ENCODE measurements around the gene USH2A. TPM values are rescaled to one million over a fixed set of nuclear protein-coding genes. Genes with fewer than 3 reads are reported as not detected.

Gene USH2A
- total RNA-seq, 1 experiment from 2014 or later, result not detected

- TF ChIP-seq RAD21 (IDR thresholded peaks at IDR 0.05; ENCODE audit: low read depth) (no peak), ELF1 (IDR thresholded peaks at IDR 0.05; ENCODE audit: borderline replicate concordance, low read depth) (no peak), ZFX (IDR thresholded peaks at IDR 0.05) (no peak)
Observed at GRCh38 chr1:215963621-215964020, 459.6 kb downstream of the USH2A start (continued).

- TF ChIP-seq RAD21 (IDR thresholded peaks at IDR 0.05; ENCODE audit: low read depth), result no peak
- no peak for TF ChIP-seq YY1 (IDR thresholded peaks at IDR 0.05; ENCODE audit: extremely low read depth, insufficient replicate concordance, low read depth, low read length)
- TF ChIP-seq POLR2AphosphoS5 (IDR thresholded peaks at IDR 0.05; ENCODE audit: low read depth, low read length), result no peak
- no peak for TF ChIP-seq CEBPB (IDR thresholded peaks at IDR 0.05; ENCODE audit: low read depth)
- H3K27ac ChIP-seq (ENCODE audit: low read depth, low read length), result no peak overlapping the region
- no peaks in the 10 kb centered on the region for H3K9me3 ChIP-seq (ENCODE audit: control insufficient read depth in 1 of 2, insufficient read depth in 1 of 2, low read depth in 1 of 2, low read length in 2 of 2)
- ATAC-seq (no peak), DNase-seq (ENCODE audit: low read depth, low spot score) (no peak)
- ChIA-PET CTCF (no interaction called here), POLR2A (no interaction called here), RAD21 (ENCODE audit: low non-redundant PET in 1 of 2, low total read pairs in 2 of 2, uncharacterized antibody in 2 of 2, unreplicated experiment in 2 of 2) (no interaction called here)
- no peaks in the 10 kb centered on the region for H3K79me2 ChIP-seq (ENCODE audit: insufficient read depth, low read length)
- no peaks in the 10 kb centered on the region for H3K36me3 ChIP-seq (ENCODE audit: control insufficient read depth in 1 of 2, insufficient read depth in 2 of 2, low read length in 2 of 2)
- no peak overlapping the region for H2AFZ ChIP-seq (ENCODE audit: low read depth, low read length, poor library complexity, severe bottlenecking)
- H3K4me1 ChIP-seq (ENCODE audit: control insufficient read depth in 1 of 2, insufficient read depth in 2 of 2, low read length in 2 of 2), result no peaks in the 10 kb centered on the region
- no peak overlapping the region for H3K4me3 ChIP-seq (replicated peaks in 1 of 2; ENCODE audit: low read depth in 1 of 2, low read length in 2 of 2)
- no peak overlapping the region for H3K4me2 ChIP-seq (ENCODE audit: low read length)
- no TSS peak for BruUV-seq (replicated peaks)
- H3K9ac ChIP-seq (ENCODE audit: low read length), result no peak overlapping the region
- intact Hi-C loops (cut with micrococcal nuclease), result no loop called here
- no peaks in the 10 kb centered on the region for H4K20me1 ChIP-seq (ENCODE audit: insufficient read depth)
- H3K27me3 ChIP-seq (ENCODE audit: insufficient read depth, low read length), result peaks cover 8% of the 10 kb centered on the region
- no peaks in the 10 kb centered on the region for H3K9me2 ChIP-seq (ENCODE audit: insufficient read depth)
Observed at GRCh38 chr1:215963040-215963439, 460.2 kb downstream of the USH2A start.

GRCh38 chr1:215958841-215959240, 464.4 kb downstream of the USH2A start:
- Histone ChIP-seq H3K79me2 (ENCODE audit: insufficient read depth, low read length) (no peaks in the 10 kb centered on the region), H4K20me1 (ENCODE audit: insufficient read depth) (no peaks in the 10 kb centered on the region), H3K4me1 (ENCODE audit: control insufficient read depth in 1 of 2, insufficient read depth in 2 of 2, low read length in 2 of 2) (no peaks in the 10 kb centered on the region), H3K27ac (ENCODE audit: low read depth, low read length) (no peak overlapping the region), H3K27me3 (ENCODE audit: insufficient read depth, low read length) (peaks cover 8% of the 10 kb centered on the region), H3K9ac (ENCODE audit: low read length) (no peak overlapping the region), H3K36me3 (ENCODE audit: control insufficient read depth in 1 of 2, insufficient read depth in 2 of 2, low read length in 2 of 2) (no peaks in the 10 kb centered on the region), H3K9me2 (ENCODE audit: insufficient read depth) (no peaks in the 10 kb centered on the region), H3K9me3 (ENCODE audit: control insufficient read depth in 1 of 2, insufficient read depth in 1 of 2, low read depth in 1 of 2, low read length in 2 of 2) (no peaks in the 10 kb centered on the region), H3K4me2 (ENCODE audit: low read length) (no peak overlapping the region), H3K4me3 (replicated peaks in 1 of 2; ENCODE audit: low read depth in 1 of 2, low read length in 2 of 2) (no peak overlapping the region), H2AFZ (ENCODE audit: low read depth, low read length, poor library complexity, severe bottlenecking) (no peak overlapping the region)
- ATAC-seq (no peak), DNase-seq (ENCODE audit: low read depth, low spot score) (no peak)
- RAD21 ChIA-PET (ENCODE audit: low non-redundant PET in 1 of 2, low total read pairs in 2 of 2, uncharacterized antibody in 2 of 2, unreplicated experiment in 2 of 2), result no interaction called here
- BruUV-seq (replicated peaks), result no TSS peak
- CTCF ChIA-PET, result no interaction called here
- TF ChIP-seq FOSL1 (IDR thresholded peaks at IDR 0.05; ENCODE audit: low read depth) (no peak), SP1 (IDR thresholded peaks at IDR 0.05; ENCODE audit: low read depth) (no peak), ELF1 (IDR thresholded peaks at IDR 0.05; ENCODE audit: borderline replicate concordance, low read depth) (no peak), TCF7L2 (IDR thresholded peaks at IDR 0.05; ENCODE audit: borderline replicate concordance, extremely low read depth, insufficient read depth, insufficient read length) (no peak), SIN3A (IDR thresholded peaks at IDR 0.05; ENCODE audit: low read depth) (no peak), YY1 (IDR thresholded peaks at IDR 0.05; ENCODE audit: extremely low read depth, insufficient replicate concordance, low read depth, low read length) (no peak), JUND (IDR thresholded peaks at IDR 0.05) (no peak), CBX3 (IDR thresholded peaks at IDR 0.05; ENCODE audit: low read depth) (no peak), ZNF274 (IDR thresholded peaks at IDR 0.05; ENCODE audit: low read depth, low read length) (no peak), POLR2AphosphoS5 (IDR thresholded peaks at IDR 0.05; ENCODE audit: low read depth, low read length) (no peak), POLR2A (IDR thresholded peaks at IDR 0.05; ENCODE audit: borderline replicate concordance, extremely low read depth, insufficient read depth, insufficient read length) (no peak), ATF3 (IDR thresholded peaks at IDR 0.05) (no peak), ZFX (IDR thresholded peaks at IDR 0.05) (no peak), SRF (IDR thresholded peaks at IDR 0.05; ENCODE audit: low read depth) (no peak), RAD21 (IDR thresholded peaks at IDR 0.05; ENCODE audit: low read depth) (no peak), CEBPB (IDR thresholded peaks at IDR 0.05; ENCODE audit: low read depth) (no peak)
- POLR2A ChIA-PET, result no interaction called here
- intact Hi-C loops (cut with micrococcal nuclease), result no loop called here

Measured in HCT116 (cell line).